Breast epithelium (tissue), 4 donors: ENCODE results near the gene FASLG. TPM values are rescaled to one million over a fixed set of nuclear protein-coding genes. Genes with fewer than 3 reads are reported as not detected.
A peak's percentile ranks its signal among the peaks of the same experiment; 100 is the strongest.

Experiments
- DNase-seq, 2 donors: peaks; one replicate each; pipeline ENCODE4 v3.0.0-alpha.2; 2019; ENCODE audit warnings: low spot score in 2 of 2
- H3K27ac ChIP-seq, 2 donors: fragments of 200-600 bp; sonication (generic) in 1 of 2; one replicate each; pipeline ENCODE4 v1.5.1; 2016 to 2019; ENCODE audit warnings: mild to moderate bottlenecking in 1 of 2
- H3K27me3 ChIP-seq, 2 donors: fragments of 200-600 bp; sonication (generic) in 1 of 2; one replicate each; pipeline versions ENCODE4 v1.5.1 to v1.6.0; 2017 to 2019; ENCODE audit warnings: control low read depth in 1 of 2, mild to moderate bottlenecking in 1 of 2
- H3K36me3 ChIP-seq: fragments of 200-600 bp; one replicate; pipeline ENCODE4 v1.5.1; 2019
- H3K4me1 ChIP-seq, 2 donors: fragments of 200-600 bp; sonication (generic); one replicate each; pipeline ENCODE4 v1.5.1; 2016 to 2019; ENCODE audit warnings: control low read depth in 1 of 2
- H3K4me3 ChIP-seq, 3 donors: fragments of 200-600 bp; sonication (generic); 1 replicate in 2 of 3; 2 replicates in 1 of 3; pipeline ENCODE4 v1.5.1; 2016 to 2019; ENCODE audit warnings: mild to moderate bottlenecking in 3 of 3, moderate library complexity in 2 of 3
- H3K9me3 ChIP-seq, 2 donors: fragments of 200-600 bp; sonication (generic) in 1 of 2; one replicate each; pipeline ENCODE4 v1.5.1; 2016 to 2019; ENCODE audit warnings: control low read depth in 1 of 2
- CTCF ChIP-seq, 3 donors: fragments of 450-650 bp; IDR thresholded peaks; one replicate each; pipeline ENCODE4 v1.5.1; 2016 to 2017; ENCODE audit warnings: antibody characterized with exemption in 3 of 3, mild to moderate bottlenecking in 3 of 3, moderate library complexity in 3 of 3
- POLR2A ChIP-seq: fragments of 450-650 bp; IDR thresholded peaks from one replicate; pipeline ENCODE4 v1.6.1; 2016; ENCODE audit warnings: antibody characterized with exemption, mild to moderate bottlenecking, moderate library complexity
- POLR2AphosphoS5 ChIP-seq, 3 donors: sonication (generic); formaldehyde crosslinking; IDR thresholded peaks; one replicate each; pipeline ENCODE4 v1.6.1; 2017; ENCODE audit warnings: antibody characterized with exemption in 3 of 3
- intact Hi-C: fragments of 100-400 bp; cut with DNase I; formaldehyde crosslinking; loops from one replicate; pipeline ENCODE4 v1.15.1; 2023; ENCODE audit warnings: low total_unique reads
- total RNA-seq, 3 donors: library from RNA; depleted of rRNA; stranded (reverse); fragments of >200 nt; gene quantifications; one replicate each; pipeline ENCODE4 v1.1.0, GENCODE V29; 2016

FASLG gene
- total RNA-seq, 3 donors from 2014 or later, result 0.44 TPM; not detected in 2

GRCh38 chr1:172637522-172637921 lies 21.4 kb upstream of the FASLG start:
- Histone ChIP-seq H3K27ac (no peak overlapping the region), H3K4me3 (no peak overlapping the region), H3K4me1 (no peaks in the 10 kb centered on the region), H3K9me3 (no peaks in the 10 kb centered on the region), H3K27me3 (no peaks in the 10 kb centered on the region), H3K36me3 (no peaks in the 10 kb centered on the region)
- no peak for TF ChIP-seq POLR2A
- TF ChIP-seq POLR2AphosphoS5 (IDR thresholded peaks at IDR 0.05), result no peak
- no peak for TF ChIP-seq CTCF (IDR thresholded peaks at IDR 0.05)
- intact Hi-C loops, result no loop called here
- no peak for DNase-seq

- H3K36me3 ChIP-seq, result no peaks in the 10 kb centered on the region
- H3K4me3 ChIP-seq, result no peak overlapping the region
- intact Hi-C loops, result no loop called here
- H3K4me1 ChIP-seq, result no peaks in the 10 kb centered on the region
- no peak for DNase-seq
- no peak overlapping the region for H3K27ac ChIP-seq
- no peaks in the 10 kb centered on the region for H3K9me3 ChIP-seq
- TF ChIP-seq POLR2A, result no peak
- no peak for TF ChIP-seq POLR2AphosphoS5 (IDR thresholded peaks at IDR 0.05)
- no peak for TF ChIP-seq CTCF (IDR thresholded peaks at IDR 0.05)
- H3K27me3 ChIP-seq, result no peaks in the 10 kb centered on the region
Observed at GRCh38 chr1:172638249-172638648, 20.7 kb upstream of the FASLG start.

- H3K27ac ChIP-seq, result peak overlapping the region in 1 of 2 donors; percentile 7
Observed at GRCh38 chr1:172638885-172639831, 19.7 kb upstream of the FASLG start.

GRCh38 chr1:172640111-172640510 lies 18.8 kb upstream of the FASLG start:
- H3K9me3 ChIP-seq, result no peaks in the 10 kb centered on the region
- DNase-seq, result no peak
- H3K27ac ChIP-seq, result no peak overlapping the region
- no peak overlapping the region for H3K4me3 ChIP-seq
- intact Hi-C loops, result no loop called here
- H3K4me1 ChIP-seq, result no peaks in the 10 kb centered on the region
- H3K27me3 ChIP-seq, result no peaks in the 10 kb centered on the region
- TF ChIP-seq CTCF (IDR thresholded peaks at IDR 0.05) (no peak), POLR2A (no peak), POLR2AphosphoS5 (IDR thresholded peaks at IDR 0.05) (no peak)
- H3K36me3 ChIP-seq, result no peaks in the 10 kb centered on the region

More at GRCh38 chr1:172638885-172639831, 19.7 kb upstream of the FASLG start:
- no peak for TF ChIP-seq CTCF (IDR thresholded peaks at IDR 0.05)
- no peak for TF ChIP-seq POLR2AphosphoS5 (IDR thresholded peaks at IDR 0.05)
- TF ChIP-seq POLR2A, result no peak
- Histone ChIP-seq H3K27me3 (no peaks in the 10 kb centered on the region), H3K4me3 (peak overlapping the region in 1 of 3 donors; percentile 35), H3K9me3 (no peaks in the 10 kb centered on the region), H3K4me1 (no peaks in the 10 kb centered on the region), H3K36me3 (no peaks in the 10 kb centered on the region)
- peak in 1 of 2 donors; percentile 21 for DNase-seq
- intact Hi-C loops, result no loop called here

- intact Hi-C loops, result no loop called here
- TF ChIP-seq CTCF (IDR thresholded peaks at IDR 0.05), result no peak
- TF ChIP-seq POLR2AphosphoS5 (IDR thresholded peaks at IDR 0.05), result no peak
- TF ChIP-seq POLR2A, result no peak
- DNase-seq, result no peak
Observed at GRCh38 chr1:172641492-172641891, 17.4 kb upstream of the FASLG start.

More at GRCh38 chr1:172641492-172641891, 17.4 kb upstream of the FASLG start:
- H3K4me1 ChIP-seq, result no peaks in the 10 kb centered on the region
- no peaks in the 10 kb centered on the region for H3K36me3 ChIP-seq
- H3K27ac ChIP-seq, result no peak overlapping the region
- H3K4me3 ChIP-seq, result no peak overlapping the region
- H3K9me3 ChIP-seq, result no peaks in the 10 kb centered on the region
- no peaks in the 10 kb centered on the region for H3K27me3 ChIP-seq
